DOHH2 (cell line): ENCODE measurements around the gene C2CD2L.
A peak's percentile ranks its signal among the peaks of the same experiment; 100 is the strongest.

Experiments
- H3F3A ChIP-seq: fragments of 200-600 bp; sonication (generic), shearing (Covaris generic); 2 replicates; pipeline ENCODE4 v1.6.0; 2016; ENCODE audit warnings: antibody characterized with exemption, mild to moderate bottlenecking; ENCODE audit not compliant: control insufficient read depth, insufficient read depth
- H3K27ac ChIP-seq: fragments of 200-600 bp; sonication (generic); 2 replicates; pipeline ENCODE4 v1.5.1; 2014; ENCODE audit warnings: low read depth, mild to moderate bottlenecking, low read length, moderate library complexity
- H3K27me3 ChIP-seq: fragments of 200-600 bp; sonication (generic); 2 replicates; pipeline ENCODE4 v1.6.1; 2014; ENCODE audit warnings: mild to moderate bottlenecking, low read length, mixed read lengths; ENCODE audit not compliant: control insufficient read depth
- H3K36me3 ChIP-seq: fragments of 200-600 bp; sonication (generic); 2 replicates; pipeline ENCODE4 v1.6.1; 2014; ENCODE audit warnings: mild to moderate bottlenecking, low read length, moderate library complexity, mixed read lengths; ENCODE audit not compliant: control insufficient read depth
- H3K4me1 ChIP-seq: fragments of 200-600 bp; sonication (generic); 2 replicates; pipeline ENCODE4 v1.6.1; 2014; ENCODE audit warnings: mild to moderate bottlenecking, low read length, mixed read lengths; ENCODE audit not compliant: control insufficient read depth
- H3K4me2 ChIP-seq: fragments of 200-600 bp; sonication (generic); 2 replicates; pipeline ENCODE4 v1.6.0; 2014; ENCODE audit warnings: mild to moderate bottlenecking, low read length, moderate library complexity
- H3K4me3 ChIP-seq: fragments of 200-600 bp; sonication (generic); 2 replicates; pipeline ENCODE4 v1.5.1; 2014; ENCODE audit warnings: mild to moderate bottlenecking, low read length, mixed read lengths
- H3K79me2 ChIP-seq: fragments of 200-600 bp; sonication (generic); 2 replicates; pipeline ENCODE4 v1.6.1; 2014; ENCODE audit warnings: mild to moderate bottlenecking, low read length, mixed read lengths; ENCODE audit not compliant: control insufficient read depth
- H3K9me2 ChIP-seq: fragments of 200-600 bp; sonication (generic); replicated peaks from 2 replicates; pipeline ENCODE4 v1.6.1; 2014; ENCODE audit warnings: mild to moderate bottlenecking, low read length, mixed read lengths; ENCODE audit not compliant: control insufficient read depth
- H3K9me3 ChIP-seq: fragments of 200-600 bp; sonication (generic); 2 replicates; pipeline ENCODE4 v1.6.1; 2014; ENCODE audit warnings: antibody characterized with exemption, low read length, mixed read lengths; ENCODE audit not compliant: control insufficient read depth, insufficient read depth
- H4K20me1 ChIP-seq: fragments of 200-600 bp; sonication (generic); 2 replicates; pipeline ENCODE4 v1.6.0; 2014; ENCODE audit warnings: low read depth, mild to moderate bottlenecking, antibody characterized with exemption, low read length, moderate library complexity; ENCODE audit not compliant: control insufficient read depth, insufficient read depth
- CTCF ChIP-seq: fragments of 200-600 bp; sonication (generic); IDR thresholded peaks from one replicate; pipeline ENCODE4 v1.5.1; 2014; ENCODE audit warnings: antibody characterized with exemption, mild to moderate bottlenecking, low read depth, low read length; ENCODE audit not compliant: poor library complexity, severe bottlenecking
- EZH2phosphoT487 ChIP-seq: fragments of 200-600 bp; sonication (generic); IDR thresholded peaks from 2 replicates; pipeline ENCODE4 v1.6.1; 2017; ENCODE audit warnings: borderline replicate concordance, mild to moderate bottlenecking, antibody characterized with exemption, low read length, moderate library complexity, mixed read lengths

Gene C2CD2L

GRCh38 chr11:119094816-119095065 lies 12.4 kb upstream of the C2CD2L start:
- Histone ChIP-seq H3F3A (peaks cover 50% of the 10 kb centered on the region), H3K27ac (peak overlapping the region; percentile 82), H4K20me1 (peaks cover 16% of the 10 kb centered on the region), H3K4me2 (peak overlapping the region; percentile 90), H3K9me3 (no peaks in the 10 kb centered on the region), H3K4me1 (peaks cover 78% of the 10 kb centered on the region), H3K4me3 (peak overlapping the region; percentile 88), H3K27me3 (no peaks in the 10 kb centered on the region), H3K36me3 (peaks cover 80% of the 10 kb centered on the region), H3K79me2 (peaks cover 65% of the 10 kb centered on the region), H3K9me2 (no peaks in the 10 kb centered on the region)
- TF ChIP-seq EZH2phosphoT487 (no peak), CTCF (peak; percentile 61)

GRCh38 chr11:119095066-119095880 lies 11.9 kb upstream of the C2CD2L start:
- peak overlapping the region; percentile 82 for H3K27ac ChIP-seq
- H3K4me1 ChIP-seq: peaks cover 78% of the 10 kb centered on the region
- no peaks in the 10 kb centered on the region for H3K27me3 ChIP-seq
- no peak for TF ChIP-seq EZH2phosphoT487
- peak; percentile 6 for TF ChIP-seq CTCF
- H3K79me2 ChIP-seq: peaks cover 70% of the 10 kb centered on the region
- H3K4me3 ChIP-seq: peak overlapping the region; percentile 88
- no peaks in the 10 kb centered on the region for H3K9me3 ChIP-seq
- peaks cover 49% of the 10 kb centered on the region for H3F3A ChIP-seq
- H3K36me3 ChIP-seq: peaks cover 78% of the 10 kb centered on the region
- H3K9me2 ChIP-seq: no peaks in the 10 kb centered on the region
- H3K4me2 ChIP-seq: peak overlapping the region; percentile 90
- H4K20me1 ChIP-seq: peaks cover 13% of the 10 kb centered on the region

- Histone ChIP-seq H3K27ac (no peak overlapping the region; the same call in 1 of the 2 replicates), H3K27me3 (no peaks in the 10 kb centered on the region), H3K4me2 (peak overlapping the region; percentile 94), H3F3A (peaks cover 18% of the 10 kb centered on the region), H4K20me1 (no peaks in the 10 kb centered on the region), H3K79me2 (peaks cover 68% of the 10 kb centered on the region), H3K4me3 (peak overlapping the region; percentile 83), H3K9me3 (no peaks in the 10 kb centered on the region), H3K4me1 (peaks cover 69% of the 10 kb centered on the region), H3K9me2 (no peaks in the 10 kb centered on the region), H3K36me3 (peaks cover 42% of the 10 kb centered on the region)
- TF ChIP-seq EZH2phosphoT487 (no peak), CTCF (no peak)
Observed at GRCh38 chr11:119099711-119100110, 7.4 kb upstream of the C2CD2L start.
